ENCODE measurements around the gene DCDC2C.

DCDC2C gene

DNA sequence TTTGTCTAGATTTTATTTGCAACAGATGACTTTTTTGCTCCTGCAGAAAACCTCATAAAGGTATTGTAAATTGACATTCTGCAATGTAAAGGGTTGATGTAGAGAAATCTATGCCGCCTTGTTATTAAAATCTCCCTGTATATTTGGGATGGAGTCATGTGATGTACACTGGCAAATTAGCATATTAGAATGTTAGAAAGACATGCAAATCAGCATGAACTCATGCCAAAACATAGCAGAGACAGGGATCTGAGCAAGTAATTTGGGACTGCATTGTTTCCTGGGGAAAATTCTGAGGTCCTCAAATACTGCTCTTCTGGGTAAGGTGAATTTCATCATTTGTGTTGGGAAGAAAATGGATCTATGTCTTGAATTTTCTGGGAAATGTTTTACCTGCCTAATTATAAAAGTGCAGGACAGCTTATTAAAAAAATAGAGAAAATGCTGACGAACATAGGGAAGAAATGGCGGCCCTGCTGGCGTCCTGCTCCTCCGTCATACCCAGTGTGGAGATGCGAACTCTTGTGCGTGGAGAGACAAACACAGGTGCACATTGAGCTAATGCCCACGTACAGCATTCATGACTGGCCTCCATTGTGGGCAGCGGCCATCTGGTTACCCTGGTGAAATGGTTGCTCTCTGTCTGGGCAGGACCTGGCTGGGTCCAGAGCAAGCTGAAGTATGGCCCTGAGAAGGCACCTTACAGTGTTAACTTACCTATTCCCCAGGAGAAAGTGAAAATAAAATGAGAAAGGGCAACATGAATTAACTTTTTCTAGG, 29.1 kb upstream of the DCDC2C start:
- no peak for DNase-seq (ENCODE audit: low spot score)

DNA sequence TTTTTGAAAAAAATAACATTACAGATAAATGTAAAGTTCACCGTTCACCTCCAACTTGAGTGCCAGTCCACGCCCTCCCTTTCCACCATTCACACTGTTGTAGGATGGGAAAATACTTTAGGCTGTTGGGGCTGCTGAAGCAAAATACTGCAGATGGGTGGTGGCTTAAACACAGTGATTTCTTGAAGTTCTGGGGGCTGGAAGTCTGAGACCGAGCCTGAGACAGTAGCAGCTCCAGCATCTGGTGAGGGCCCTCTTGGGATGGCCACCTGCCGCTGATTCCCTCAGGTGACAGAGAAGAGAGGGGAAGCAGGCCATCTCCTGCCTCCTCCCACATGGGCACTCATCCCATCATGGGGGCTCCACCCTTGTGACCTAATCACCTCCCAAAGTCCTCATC, 27.7 kb upstream of the DCDC2C start:
- DNase-seq (ENCODE audit: low spot score) = no peak

DNA sequence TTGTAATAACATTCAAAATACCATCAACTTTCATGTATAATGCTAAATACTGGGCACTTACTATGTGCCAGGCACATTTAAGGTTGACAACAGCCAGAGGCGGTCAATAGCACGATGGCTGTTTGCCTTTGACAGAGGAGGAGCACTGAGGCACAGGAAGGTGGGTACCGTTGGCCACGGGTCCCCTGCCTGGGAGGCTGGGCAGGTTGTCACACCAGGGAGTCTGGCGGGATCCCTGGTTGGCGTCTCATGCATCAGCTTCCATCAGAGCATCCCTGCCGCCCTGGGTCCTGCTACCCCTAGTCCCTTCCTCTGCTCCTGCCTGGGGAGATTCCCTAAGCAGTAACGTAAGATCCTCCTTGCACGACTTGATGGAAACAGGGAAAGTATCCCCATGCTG, 25.9 kb upstream of the DCDC2C start:
- DNase-seq (ENCODE audit: low spot score) = no peak

DNA sequence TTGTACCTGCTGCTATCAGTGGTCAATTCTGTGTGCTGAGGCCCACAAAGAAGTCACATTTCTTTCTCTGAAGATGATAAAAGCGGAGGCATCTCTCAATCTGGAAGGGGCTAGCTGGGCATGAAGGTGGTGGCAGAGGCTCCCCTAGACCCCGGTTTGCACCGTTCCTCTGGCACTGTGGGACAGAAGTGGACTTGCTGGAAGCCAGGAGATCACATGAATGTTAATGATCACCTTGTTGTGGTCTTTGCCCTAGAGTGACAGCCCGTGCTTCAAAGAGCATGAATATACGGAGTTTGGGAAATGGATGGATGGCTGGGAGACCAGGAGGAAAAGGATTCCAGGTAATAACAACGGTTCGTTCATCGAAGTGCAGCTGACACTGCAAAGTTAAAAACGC, 25.2 kb upstream of the DCDC2C start:
- DNase-seq (ENCODE audit: low spot score) = no peak

DNA sequence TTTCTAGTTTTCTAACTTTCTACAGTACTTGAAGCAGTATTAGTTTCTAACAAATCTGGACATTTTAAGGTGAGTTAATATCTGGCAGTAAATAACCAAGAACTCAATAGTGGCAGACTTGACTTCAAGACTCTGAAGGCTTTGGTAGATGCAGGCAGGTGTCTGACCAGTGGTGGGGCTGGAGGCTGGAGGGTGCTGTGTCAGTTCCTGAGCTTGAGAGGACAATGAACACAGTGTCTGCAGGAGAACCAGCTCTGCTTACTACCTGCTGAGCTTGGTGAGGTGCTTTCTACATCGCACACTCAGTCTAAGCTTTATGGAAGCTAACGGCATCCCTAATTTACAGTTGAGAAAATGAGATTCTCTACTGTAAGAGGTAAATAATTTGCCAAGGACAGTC, 24.2 kb upstream of the DCDC2C start:
- DNase-seq (ENCODE audit: low spot score) = no peak

DNA sequence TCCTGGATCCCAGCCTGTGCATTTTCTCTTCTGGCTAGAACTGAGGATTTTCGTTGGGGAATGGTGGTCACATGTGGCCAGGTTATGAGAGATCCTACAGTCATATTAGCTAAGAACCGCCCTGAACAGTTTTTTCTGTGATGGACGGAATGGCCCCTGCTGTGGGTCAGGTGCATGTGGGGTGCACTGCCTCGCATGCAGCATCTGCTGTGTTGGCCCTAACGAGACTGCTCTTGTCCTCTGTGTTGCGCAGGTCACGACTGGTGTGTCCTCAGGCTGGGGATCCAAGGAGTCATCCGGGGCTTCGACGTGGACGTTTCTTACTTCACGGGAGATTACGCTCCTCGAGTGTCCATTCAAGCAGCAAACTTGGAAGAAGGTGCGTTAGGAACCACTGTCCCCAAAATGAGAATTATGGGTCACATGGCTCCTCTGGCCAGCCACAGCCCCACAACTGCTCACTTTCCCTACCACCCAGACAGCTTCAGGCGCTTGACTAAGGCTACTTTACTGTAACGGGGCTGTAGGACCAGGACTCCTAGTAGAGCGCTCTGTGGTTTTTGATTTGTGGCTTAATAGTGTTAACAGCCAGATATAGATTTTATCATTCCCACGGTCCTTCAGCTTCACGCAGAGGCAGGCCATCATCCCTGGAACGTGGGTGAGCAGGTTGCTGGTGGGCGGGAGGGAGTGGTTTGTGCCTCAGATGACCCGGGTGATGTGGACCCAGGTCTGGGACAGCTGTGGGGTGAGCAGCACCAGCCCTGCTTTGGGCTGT, 23.6 kb upstream of the DCDC2C start:
- DNase-seq (ENCODE audit: low spot score) = no peak

DNA sequence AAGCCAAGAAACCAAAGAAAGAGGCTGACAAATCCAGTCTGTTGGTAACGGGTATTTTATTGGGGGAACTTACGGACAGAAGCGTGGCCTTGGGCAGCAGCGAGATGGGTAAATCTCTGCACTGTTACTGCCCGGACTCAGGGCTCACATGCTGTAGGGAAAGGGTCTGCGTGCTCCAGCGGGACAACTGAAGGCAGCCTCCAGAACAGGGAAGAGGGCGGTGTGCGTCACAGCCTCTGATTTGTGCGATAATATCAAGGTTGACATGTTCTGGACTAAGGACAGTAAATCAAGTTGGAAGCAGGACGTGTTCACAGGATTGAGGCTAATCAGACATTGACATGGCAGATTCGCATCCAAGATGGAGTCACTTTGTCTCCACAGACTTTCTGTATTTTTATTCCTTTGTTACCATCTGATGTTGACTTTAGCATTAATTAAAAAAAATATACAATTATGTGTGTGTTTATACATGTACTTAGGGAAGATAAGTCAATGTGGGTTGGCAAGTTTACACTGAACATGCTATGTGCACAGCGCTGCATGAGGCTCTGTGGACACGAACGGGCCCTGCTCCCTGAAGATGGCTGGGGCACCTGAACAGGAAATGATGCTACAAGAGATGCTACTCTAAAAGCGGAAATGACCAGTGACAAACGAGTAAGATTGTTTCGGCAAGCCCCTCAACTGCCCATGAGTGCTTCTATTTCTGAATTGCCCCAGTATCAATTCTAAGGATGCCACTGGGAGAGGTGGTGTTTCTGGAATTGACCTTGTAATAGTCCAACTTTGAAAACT, 22.6 kb upstream of the DCDC2C start:
- DNase-seq (ENCODE audit: low spot score) = no peak

DNA sequence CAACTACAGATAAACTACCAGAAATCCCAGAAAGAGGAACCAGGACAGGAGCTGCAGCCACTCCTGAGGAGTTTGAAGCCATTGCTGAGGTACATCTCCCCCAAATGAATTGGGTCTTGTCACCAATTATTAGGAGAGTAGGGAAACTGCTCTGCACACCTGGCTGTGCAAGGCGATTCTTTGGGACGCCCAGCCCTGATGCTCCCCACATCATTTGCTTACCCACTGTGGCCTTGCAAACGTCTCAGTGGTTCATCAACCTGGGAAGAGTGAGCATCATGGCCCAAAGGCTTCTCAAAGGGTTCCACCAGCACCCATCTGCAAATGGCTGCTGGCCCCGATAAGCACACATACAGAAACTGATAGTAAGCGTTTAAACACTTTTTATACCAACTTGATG, 21.8 kb upstream of the DCDC2C start:
- DNase-seq (ENCODE audit: low spot score) = no peak

DNA sequence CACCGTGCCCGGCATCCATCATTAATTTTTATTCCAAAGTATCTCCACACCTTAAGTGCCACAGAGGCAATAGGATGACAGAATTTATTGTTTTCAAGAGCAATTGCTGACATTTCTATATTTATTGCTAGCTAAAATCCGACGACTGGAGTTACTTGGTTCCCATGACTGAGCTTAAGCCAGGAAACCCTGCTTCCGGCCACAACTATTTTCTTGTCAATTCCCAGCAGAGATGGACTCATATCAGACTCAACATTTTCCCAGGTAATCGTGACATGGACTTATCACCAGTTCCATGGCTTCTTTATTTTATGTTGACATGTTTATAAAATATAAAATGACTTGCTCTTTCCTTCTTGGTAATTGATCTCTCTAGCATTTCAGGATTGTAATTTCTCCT, 20.6 kb upstream of the DCDC2C start:
- DNase-seq (ENCODE audit: low spot score) = no peak

DNA sequence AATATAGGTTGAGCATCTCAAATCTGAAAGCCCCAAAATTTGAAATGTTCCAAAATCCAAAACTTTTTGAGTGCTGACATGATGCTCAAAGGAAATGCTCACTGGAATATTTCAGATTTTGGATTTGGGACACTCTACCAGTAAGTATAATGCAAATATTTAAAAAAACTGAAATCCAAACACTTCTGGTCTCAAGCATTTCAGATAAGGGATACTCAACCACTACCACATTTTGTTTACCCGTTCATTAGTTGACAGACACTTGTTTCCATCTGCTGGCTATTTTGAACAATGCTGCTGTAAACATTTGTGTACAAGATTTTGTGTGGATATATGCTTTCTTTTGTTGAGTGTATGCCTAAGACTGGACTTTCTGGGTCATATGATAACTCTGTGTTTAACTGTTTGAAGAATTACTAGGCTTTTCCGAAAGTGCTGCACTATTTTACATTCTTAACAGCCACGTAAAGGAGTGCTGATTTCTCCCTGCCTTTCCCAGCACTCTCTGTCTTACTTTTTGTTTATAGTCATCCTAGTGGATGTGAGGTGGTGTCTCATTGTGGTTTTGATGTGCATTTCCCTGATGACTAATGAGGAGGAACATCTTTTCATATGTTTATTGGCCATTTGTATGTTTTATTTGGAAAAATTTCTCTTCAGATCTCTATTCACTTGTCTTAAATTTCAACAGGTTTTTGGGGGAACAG, 19.5 kb upstream of the DCDC2C start:
- no peak for DNase-seq (ENCODE audit: low spot score)

DNA sequence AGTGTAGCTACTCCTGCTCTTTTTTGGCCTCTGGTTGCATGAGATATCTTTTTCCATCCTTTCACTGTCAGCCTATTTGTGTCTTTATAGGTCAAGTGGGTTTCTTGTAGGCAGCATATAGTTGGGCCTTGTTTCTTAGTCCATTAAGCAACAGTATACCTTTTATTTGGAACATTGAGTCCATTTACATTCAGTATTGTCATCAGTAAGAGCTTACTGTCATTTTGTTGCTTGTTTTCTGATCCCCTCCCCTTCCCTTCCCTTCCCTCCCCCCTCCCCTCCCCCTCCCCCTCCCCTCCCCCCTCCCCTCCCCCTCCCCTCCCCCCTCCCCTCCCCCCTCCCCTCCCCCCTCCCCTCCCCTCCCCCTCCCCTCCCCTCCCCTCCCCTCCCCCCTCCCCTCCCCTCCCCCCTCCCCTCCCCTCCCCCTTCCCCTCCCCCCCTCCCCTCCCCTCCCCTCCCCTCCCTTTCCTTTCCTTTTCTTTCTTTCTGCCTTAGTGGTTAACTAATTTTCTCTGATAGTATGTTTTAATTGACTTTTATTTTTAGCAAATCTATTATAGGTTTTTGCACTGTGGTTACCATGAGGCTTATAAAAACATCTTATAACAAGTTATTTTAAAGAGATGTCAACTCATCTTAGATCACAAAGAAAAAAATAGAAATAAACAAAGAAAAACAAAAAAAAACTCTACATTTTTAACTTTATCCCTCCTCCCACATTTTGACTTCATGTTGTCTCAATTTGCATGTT, 13.2 kb upstream of the DCDC2C start:
- no peak for DNase-seq (ENCODE audit: low spot score)

DNA sequence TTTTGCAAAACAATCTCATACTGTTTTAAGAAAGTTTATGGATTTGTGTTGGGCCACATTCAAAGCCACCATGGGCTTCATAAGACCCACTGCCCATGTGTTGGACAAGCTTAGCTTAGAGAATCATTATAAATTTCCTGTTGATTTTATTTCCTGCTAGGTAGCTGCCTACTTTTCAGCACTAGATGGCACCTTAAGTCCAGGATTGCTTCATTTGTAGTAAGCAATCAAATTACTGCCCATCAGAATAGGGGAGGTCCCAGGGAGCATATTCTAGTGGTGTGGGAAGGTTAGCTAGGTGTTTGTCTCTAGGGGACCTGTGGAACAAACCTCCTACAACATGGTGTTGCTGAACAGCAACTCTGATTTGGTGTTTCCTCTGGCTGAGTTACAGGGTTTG, 11.0 kb upstream of the DCDC2C start:
- DNase-seq (ENCODE audit: low spot score) = no peak

DNA sequence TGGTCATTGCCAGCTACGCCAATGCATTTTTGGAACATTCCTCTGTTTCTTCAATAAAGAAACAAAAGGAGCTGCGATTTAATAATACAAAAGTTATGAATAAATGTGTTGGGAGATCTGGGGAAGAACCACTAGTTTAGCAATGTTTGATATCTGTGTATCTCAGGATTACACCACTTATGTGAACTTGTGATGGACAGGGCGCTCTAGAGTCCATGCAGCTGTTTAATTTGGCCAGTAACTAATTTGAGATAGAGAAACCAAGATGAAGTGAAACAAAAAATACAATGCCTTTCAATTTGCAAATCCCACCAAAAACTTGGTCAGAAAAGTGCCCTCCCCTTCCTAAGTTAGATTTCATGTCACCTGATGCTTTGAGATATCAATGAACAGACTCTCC, 6.8 kb upstream of the DCDC2C start:
- no peak for DNase-seq (ENCODE audit: low spot score)

DNA sequence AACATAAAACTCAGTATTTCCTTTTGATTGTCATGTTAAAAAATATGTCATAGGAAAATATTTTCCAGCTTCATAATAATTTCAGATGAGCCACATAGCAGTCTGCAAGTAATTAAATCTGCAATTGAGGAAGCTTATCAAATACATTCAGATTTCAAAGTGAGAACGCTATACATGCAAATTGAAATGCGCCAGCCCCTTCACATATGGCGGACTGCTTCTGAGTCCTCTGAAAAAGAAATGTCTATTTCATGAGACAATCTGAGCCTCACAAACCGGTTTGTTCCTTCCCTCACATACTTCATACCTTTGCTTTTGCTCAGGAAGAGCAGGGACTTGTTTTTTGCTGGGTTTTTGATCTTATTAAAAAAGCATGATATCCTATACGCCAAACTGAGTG, 2.3 kb upstream of the DCDC2C start:
- DNase-seq (ENCODE audit: low spot score) = no peak

DNA sequence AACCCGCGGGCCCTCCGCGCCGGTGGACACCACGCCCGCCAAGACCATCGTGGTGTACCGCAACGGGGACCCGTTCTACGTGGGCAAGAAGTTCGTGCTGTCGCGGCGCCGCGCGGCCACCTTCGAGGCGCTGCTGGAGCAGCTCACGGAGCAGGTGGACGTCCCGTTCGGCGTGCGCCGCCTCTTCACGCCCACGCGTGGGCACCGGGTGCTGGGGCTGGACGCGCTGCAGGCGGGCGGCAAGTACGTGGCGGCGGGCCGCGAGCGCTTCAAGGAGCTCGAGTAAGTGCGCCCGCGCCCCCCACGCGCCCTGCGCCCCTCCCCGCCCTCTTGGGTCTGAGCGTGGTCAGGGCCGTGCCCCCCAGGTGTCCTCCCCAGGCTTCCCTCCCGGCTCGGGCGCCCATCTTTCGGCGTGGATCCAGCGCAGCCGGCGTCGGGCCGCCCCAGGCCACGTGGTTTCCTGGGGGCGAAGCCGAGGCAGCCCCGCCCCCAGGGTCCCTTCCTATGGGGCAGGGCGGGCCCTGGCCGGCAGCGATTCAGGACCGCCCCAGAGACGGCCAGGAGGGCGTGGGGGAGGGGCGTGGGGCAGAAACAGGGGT, 481 bp downstream of the DCDC2C start:
- no peak for DNase-seq (ENCODE audit: low spot score)

DNA sequence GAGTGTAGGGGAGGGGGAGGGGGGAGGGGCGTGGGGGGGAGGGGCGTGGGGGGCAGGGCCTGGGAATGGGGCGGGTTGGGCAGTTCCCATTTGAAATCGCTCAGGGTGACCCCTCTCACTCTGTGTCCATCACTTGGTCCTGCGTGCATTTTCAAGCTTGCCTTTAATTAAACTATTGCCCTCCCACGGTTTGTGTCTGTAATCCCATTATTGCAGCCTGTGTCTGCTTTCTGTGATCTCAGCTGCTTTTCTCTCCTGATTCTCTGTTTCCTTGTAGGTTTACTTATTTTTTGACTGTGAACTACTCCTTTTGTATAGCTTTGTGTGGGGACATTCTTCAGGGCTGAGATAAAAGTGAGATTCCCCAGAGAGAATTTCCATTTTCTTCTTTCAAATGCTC, 1.3 kb downstream of the DCDC2C start:
- no peak for DNase-seq (ENCODE audit: low spot score)

DNA sequence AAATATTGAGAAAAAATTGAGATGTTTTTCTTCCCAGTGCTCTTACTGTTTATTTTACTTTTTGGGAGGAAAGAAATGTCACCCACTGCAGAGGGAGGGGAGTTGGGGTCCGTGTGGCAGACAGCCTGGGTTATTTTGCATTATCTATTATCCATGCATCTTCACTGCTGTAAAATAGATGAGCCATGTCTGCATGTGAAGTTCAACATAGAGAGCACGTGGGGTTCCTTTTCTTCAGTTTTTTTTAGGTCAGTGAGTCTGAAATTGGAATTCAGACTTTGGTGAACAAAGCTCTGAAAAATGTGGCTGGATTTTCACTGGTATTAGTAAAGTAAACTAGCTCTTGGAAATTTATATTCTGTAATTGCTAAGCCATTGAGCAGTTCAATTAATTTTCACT, 2.4 kb downstream of the DCDC2C start:
- no peak for DNase-seq (ENCODE audit: low spot score)

DNA sequence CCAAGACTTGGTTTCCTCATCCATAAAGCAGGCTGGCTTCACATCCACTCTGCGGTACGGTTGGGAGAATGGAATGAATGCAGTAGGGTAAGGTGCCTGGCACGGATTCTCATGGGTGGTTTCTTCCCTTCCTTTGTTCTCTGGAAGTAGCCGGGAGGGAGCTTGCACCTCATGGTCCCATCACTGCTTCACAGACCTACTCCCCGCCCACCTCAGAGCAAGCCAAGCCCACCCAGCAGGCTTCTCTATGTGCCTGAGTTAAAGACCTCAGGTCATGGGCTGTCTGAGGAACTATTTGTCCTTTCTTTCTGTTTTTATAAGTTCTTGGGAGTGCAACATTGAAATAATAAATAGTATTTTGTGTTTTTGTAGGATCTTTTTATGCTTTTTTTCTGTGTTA, 3.5 kb downstream of the DCDC2C start:
- DNase-seq (ENCODE audit: low spot score) = no peak

DNA sequence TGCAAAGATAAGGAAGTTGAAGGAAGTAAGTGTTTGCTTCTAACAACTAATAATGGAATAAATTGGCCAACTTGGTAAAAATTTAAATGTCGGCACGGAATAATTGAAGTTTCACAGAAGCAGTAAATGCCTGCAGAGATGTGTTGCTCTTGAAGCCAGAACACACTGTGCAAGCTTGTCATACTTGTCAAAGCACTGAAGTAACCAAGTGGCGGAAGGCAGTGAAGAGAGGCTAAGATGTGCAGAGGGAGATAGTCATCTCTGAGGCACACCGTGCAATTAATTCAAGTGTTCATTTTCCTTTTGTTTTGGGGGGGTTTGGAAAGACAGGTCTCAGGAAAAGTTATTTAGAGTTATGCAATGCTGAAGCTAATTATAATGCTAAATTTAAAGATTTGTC, 5.2 kb downstream of the DCDC2C start:
- DNase-seq (ENCODE audit: low spot score) = no peak

DNA sequence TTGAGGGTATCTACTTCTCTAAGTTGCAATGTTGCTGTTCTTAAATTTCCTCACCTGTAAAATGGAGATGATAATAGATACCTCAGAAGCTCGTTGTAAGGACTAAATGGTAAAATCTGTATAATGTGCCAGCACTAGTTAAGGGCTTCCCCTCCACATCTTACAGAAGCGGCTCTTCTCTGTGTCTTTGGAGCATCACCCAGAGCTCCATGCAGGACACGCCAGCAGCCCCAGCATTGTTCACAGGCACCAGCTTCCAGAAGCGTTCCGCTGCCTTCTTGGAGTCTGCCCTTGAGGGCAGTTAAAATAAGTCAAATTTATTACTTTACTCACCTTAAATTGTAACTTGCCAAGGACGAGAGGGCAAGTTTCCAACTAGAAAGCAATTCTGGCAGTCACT, 5.8 kb downstream of the DCDC2C start:
- no peak for DNase-seq (ENCODE audit: low spot score)

DNA sequence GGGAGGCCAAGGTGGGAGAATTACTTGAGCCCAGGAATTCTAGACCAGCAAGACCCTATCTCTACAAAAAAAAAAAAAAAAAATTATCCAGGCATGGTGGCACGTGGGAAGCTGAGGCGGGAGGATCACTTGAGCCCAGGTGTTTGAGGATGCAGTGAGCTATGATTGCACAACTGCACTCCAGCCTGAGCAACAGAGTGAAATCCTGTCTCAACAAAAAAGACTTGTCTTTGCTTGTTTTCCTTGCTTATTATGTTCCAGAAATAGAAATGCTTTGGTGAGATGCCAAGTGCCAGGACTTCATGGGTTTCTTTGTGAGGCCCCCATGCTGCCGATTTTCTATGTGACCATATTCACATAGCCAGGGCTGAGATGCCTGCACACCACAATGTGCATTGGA, 9.0 kb downstream of the DCDC2C start:
- no peak for DNase-seq (ENCODE audit: low spot score)

Measured in hematopoietic multipotent progenitor cell treated with erythropoietin and hydrocortisone succinate and interleukin-3 and kit ligand, for 15 days (in vitro differentiated cells).